ENCODE data around the gene ALKBH8. TPM values are rescaled to one million over a fixed set of nuclear protein-coding genes. Genes with fewer than 3 reads are reported as not detected.

Gene ALKBH8
- total RNA-seq, 1 experiment from 2014 or later, result 7.3 TPM

GRCh38 chr11:107549954-107550285 is 15.6 kb downstream of the ALKBH8 start:
- TF ChIP-seq CTCF (IDR thresholded peaks at IDR 0.05; ENCODE audit: unreplicated experiment), result no peak
- no peak overlapping the region for H3K4me3 Mint-ChIP-seq (ENCODE audit: unreplicated experiment)
- BruUV-seq (replicated peaks), result no TSS peak
- intact Hi-C loops (cut with micrococcal nuclease), result loop anchor here (1.0 to 5.0 kb wide), 4 partner anchors 26 to 347 kb away; no protein-coding TSS in a partner anchor
- DNase-seq (ENCODE audit: unreplicated experiment), result no peak
- no peak overlapping the region for H3K27ac Mint-ChIP-seq (ENCODE audit: low read depth, unreplicated experiment)
- ChIA-PET POLR2A (interaction anchor here (0.9 to 1.1 kb wide), 3 partner anchors 10 to 1540 kb away, joined by 3 to 4 read pairs (median 3); partner anchors contain the start of gene CWF19L2), CTCF (interaction anchor here (0.6 to 6.4 kb wide), 11 partner anchors 7 to 295 kb away, joined by 3 to 63 read pairs (median 5); partner anchors contain the start of gene ALKBH8)
- H3K36me3 Mint-ChIP-seq (ENCODE audit: insufficient read depth, unreplicated experiment), result peaks cover 51% of the 10 kb centered on the region
- H3K9me3 Mint-ChIP-seq (ENCODE audit: unreplicated experiment), result no peaks in the 10 kb centered on the region
- peaks cover 8% of the 10 kb centered on the region for H3K4me1 Mint-ChIP-seq (ENCODE audit: insufficient read depth, unreplicated experiment)
- no peaks in the 10 kb centered on the region for H3K27me3 Mint-ChIP-seq (ENCODE audit: insufficient read depth, unreplicated experiment)

- POLR2A ChIA-PET, result interaction anchor here (0.6 to 1.0 kb wide), 3 partner anchors 54 to 221 kb away, joined by 3 read pairs; partner anchors contain the start of gene CWF19L2
- intact Hi-C loops (cut with micrococcal nuclease), result loop anchor here (1.0 to 5.0 kb wide), 4 partner anchors 27 to 348 kb away; no protein-coding TSS in a partner anchor
- Mint-ChIP-seq H3K4me1 (ENCODE audit: insufficient read depth, unreplicated experiment) (peaks cover 13% of the 10 kb centered on the region), H3K9me3 (ENCODE audit: unreplicated experiment) (no peaks in the 10 kb centered on the region), H3K4me3 (ENCODE audit: unreplicated experiment) (no peak overlapping the region), H3K36me3 (ENCODE audit: insufficient read depth, unreplicated experiment) (peaks cover 50% of the 10 kb centered on the region), H3K27ac (ENCODE audit: low read depth, unreplicated experiment) (no peak overlapping the region), H3K27me3 (ENCODE audit: insufficient read depth, unreplicated experiment) (no peaks in the 10 kb centered on the region)
- DNase-seq (ENCODE audit: unreplicated experiment), result peak; percentile 63
- no TSS peak for BruUV-seq (replicated peaks)
- CTCF ChIA-PET, result interaction anchor here (0.6 to 6.4 kb wide), 17 partner anchors 8 to 1582 kb away, joined by 3 to 63 read pairs (median 4); partner anchors contain the start of gene ALKBH8
- TF ChIP-seq CTCF (IDR thresholded peaks at IDR 0.05; ENCODE audit: unreplicated experiment), result peak; percentile 67
Measured at GRCh38 chr11:107549253-107549953, 16.1 kb downstream of the ALKBH8 start.

DNA sequence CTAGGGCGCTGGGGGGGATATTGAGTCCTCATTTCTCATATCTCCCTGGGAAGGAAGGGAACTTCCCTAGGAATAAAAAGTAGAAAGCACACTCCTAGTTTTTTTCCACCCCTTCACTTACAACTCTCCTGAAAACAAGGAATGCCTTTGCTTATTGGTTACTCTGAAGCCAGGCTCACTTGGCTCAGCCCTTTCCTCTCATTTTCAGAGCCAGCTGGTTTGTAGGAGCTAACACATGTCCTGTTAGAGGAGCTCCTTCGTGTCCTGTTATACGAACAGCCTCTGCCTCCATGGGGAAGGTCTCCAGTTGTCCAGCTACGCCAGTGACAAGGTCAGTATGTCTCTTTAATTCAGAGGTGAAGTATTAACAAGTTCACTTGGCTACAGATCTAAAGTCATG is 17.6 kb downstream of the ALKBH8 start:
- CTCF ChIA-PET, result interaction anchor here (0.5 to 6.4 kb wide), 16 partner anchors 9 to 557 kb away, joined by 3 to 63 read pairs (median 4); partner anchors contain the start of genes ALKBH8 and ELMOD1
- Mint-ChIP-seq H3K9me3 (ENCODE audit: unreplicated experiment) (no peaks in the 10 kb centered on the region), H3K4me1 (ENCODE audit: insufficient read depth, unreplicated experiment) (peaks cover 16% of the 10 kb centered on the region), H3K27me3 (ENCODE audit: insufficient read depth, unreplicated experiment) (no peaks in the 10 kb centered on the region), H3K4me3 (ENCODE audit: unreplicated experiment) (no peak overlapping the region), H3K27ac (ENCODE audit: low read depth, unreplicated experiment) (peak overlapping the region; percentile 46), H3K36me3 (ENCODE audit: insufficient read depth, unreplicated experiment) (peaks cover 42% of the 10 kb centered on the region)
- POLR2A ChIA-PET, result interaction anchor here (1.7 to 3.8 kb wide), 2 partner anchors 15 to 90 kb away, joined by 7 to 15 read pairs; partner anchors contain the start of gene CWF19L2
- no TSS peak for BruUV-seq (replicated peaks)
- intact Hi-C loops (cut with micrococcal nuclease), result loop anchor here (5.0 kb wide), 1 partner anchor 349 kb away; no protein-coding TSS in a partner anchor
- no peak for DNase-seq (ENCODE audit: unreplicated experiment)
- no peak for TF ChIP-seq CTCF (IDR thresholded peaks at IDR 0.05; ENCODE audit: unreplicated experiment)

DNA sequence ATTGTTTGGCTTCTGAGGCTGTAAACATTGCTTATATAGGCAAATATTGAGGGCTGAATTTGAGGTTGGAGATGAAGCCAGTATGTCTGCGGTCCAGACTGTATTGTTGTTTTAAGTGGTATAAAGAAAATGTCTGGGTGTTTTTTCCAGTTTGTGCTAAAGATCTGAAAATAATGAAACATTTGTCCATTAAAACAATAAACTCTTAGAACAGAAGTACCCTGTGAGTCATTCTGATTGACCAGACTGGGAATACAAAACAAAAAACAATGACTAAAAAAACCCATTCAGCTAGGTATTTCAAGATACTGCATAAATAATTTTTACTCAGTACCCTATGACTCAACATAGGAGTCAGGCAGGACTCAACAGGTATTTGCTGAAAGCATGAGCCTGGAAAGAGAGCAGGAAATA is 20.4 kb downstream of the ALKBH8 start:
- H3K9me3 Mint-ChIP-seq (ENCODE audit: unreplicated experiment), result no peaks in the 10 kb centered on the region
- ChIA-PET CTCF (interaction anchor here (0.6 to 6.4 kb wide), 9 partner anchors 9 to 1243 kb away, joined by 3 to 63 read pairs (median 4); partner anchors contain the start of gene ALKBH8), POLR2A (interaction anchor here (0.8 to 3.8 kb wide), 8 partner anchors 11 to 435 kb away, joined by 3 to 15 read pairs (median 4); partner anchors contain the start of genes ALKBH8 and CWF19L2)
- H3K4me1 Mint-ChIP-seq (ENCODE audit: insufficient read depth, unreplicated experiment), result peaks cover 16% of the 10 kb centered on the region
- no peaks in the 10 kb centered on the region for H3K27me3 Mint-ChIP-seq (ENCODE audit: insufficient read depth, unreplicated experiment)
- peak overlapping the region; percentile 57 for H3K27ac Mint-ChIP-seq (ENCODE audit: low read depth, unreplicated experiment)
- intact Hi-C loops (cut with micrococcal nuclease), result loop anchor here (5.0 kb wide), 1 partner anchor 352 kb away; no protein-coding TSS in a partner anchor
- peaks cover 24% of the 10 kb centered on the region for H3K36me3 Mint-ChIP-seq (ENCODE audit: insufficient read depth, unreplicated experiment)
- BruUV-seq (replicated peaks), result no TSS peak
- TF ChIP-seq CTCF (IDR thresholded peaks at IDR 0.05; ENCODE audit: unreplicated experiment), result no peak
- peak; percentile 74 for DNase-seq (ENCODE audit: unreplicated experiment)
- no peak overlapping the region for H3K4me3 Mint-ChIP-seq (ENCODE audit: unreplicated experiment)
